ENCODE data around the gene DNM3.

DNA sequence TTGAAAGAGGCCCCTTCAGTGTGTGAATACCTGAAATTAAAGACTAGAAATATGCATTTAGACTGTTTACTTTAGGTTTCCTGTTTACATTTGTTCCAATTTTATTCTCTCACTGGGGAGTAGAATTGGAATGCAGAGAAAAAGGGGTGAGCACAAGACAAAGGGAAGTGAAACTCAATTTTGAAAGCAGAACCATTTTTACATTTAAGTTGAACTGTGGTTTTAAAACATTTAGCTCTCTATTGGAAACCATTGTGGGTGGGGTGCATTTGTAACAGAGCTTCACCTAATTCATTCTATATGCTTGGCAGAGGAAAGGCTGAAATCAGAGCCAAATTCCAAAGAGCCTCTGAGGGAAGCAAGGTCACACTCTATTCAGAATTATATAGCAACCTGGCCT lies 343.9 kb downstream of the DNM3 start:
- TF ChIP-seq EP300 (IDR thresholded peaks at IDR 0.05; ENCODE audit: borderline replicate concordance) (no peak), RAD21 (IDR thresholded peaks at IDR 0.05; ENCODE audit: low read depth) (no peak), TEAD4 (IDR thresholded peaks at IDR 0.05) (no peak), TAF1 (IDR thresholded peaks at IDR 0.05; ENCODE audit: low read depth) (no peak), YY1 (IDR thresholded peaks at IDR 0.05; ENCODE audit: low read depth) (no peak), ZBTB7A (IDR thresholded peaks at IDR 0.05; ENCODE audit: low read depth) (no peak), NFIC (IDR thresholded peaks at IDR 0.05) (no peak), CEBPB (IDR thresholded peaks at IDR 0.05) (no peak)
- TF ChIP-seq, protein P1, sequence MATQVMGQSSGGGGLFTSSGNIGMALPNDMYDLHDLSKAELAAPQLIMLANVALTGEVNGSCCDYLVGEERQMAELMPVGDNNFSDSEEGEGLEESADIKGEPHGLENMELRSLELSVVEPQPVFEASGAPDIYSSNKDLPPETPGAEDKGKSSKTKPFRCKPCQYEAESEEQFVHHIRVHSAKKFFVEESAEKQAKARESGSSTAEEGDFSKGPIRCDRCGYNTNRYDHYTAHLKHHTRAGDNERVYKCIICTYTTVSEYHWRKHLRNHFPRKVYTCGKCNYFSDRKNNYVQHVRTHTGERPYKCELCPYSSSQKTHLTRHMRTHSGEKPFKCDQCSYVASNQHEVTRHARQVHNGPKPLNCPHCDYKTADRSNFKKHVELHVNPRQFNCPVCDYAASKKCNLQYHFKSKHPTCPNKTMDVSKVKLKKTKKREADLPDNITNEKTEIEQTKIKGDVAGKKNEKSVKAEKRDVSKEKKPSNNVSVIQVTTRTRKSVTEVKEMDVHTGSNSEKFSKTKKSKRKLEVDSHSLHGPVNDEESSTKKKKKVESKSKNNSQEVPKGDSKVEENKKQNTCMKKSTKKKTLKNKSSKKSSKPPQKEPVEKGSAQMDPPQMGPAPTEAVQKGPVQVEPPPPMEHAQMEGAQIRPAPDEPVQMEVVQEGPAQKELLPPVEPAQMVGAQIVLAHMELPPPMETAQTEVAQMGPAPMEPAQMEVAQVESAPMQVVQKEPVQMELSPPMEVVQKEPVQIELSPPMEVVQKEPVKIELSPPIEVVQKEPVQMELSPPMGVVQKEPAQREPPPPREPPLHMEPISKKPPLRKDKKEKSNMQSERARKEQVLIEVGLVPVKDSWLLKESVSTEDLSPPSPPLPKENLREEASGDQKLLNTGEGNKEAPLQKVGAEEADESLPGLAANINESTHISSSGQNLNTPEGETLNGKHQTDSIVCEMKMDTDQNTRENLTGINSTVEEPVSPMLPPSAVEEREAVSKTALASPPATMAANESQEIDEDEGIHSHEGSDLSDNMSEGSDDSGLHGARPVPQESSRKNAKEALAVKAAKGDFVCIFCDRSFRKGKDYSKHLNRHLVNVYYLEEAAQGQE (IDR thresholded peaks at IDR 0.05; ENCODE audit: low read depth): no peak
- TF ChIP-seq, protein P2, sequence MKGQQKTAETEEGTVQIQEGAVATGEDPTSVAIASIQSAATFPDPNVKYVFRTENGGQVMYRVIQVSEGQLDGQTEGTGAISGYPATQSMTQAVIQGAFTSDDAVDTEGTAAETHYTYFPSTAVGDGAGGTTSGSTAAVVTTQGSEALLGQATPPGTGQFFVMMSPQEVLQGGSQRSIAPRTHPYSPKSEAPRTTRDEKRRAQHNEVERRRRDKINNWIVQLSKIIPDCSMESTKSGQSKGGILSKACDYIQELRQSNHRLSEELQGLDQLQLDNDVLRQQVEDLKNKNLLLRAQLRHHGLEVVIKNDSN (IDR thresholded peaks at IDR 0.05): no peak
